AG09309 (cell line): ENCODE data around the gene BBS10.

Experiments
- DNase-seq: peaks from one replicate; pipeline ENCODE4 v3.0.0-alpha.2; 2010; ENCODE audit warnings: low read depth
- H3K4me3 ChIP-seq: 2 replicates; pipeline ENCODE4 v1.5.1; 2011; ENCODE audit warnings: mild to moderate bottlenecking, low read depth, low read length, moderate library complexity; ENCODE audit not compliant: control insufficient read depth
- TF ChIP-seq, protein P1 (sequence below): IDR thresholded peaks from 2 replicates; pipeline ENCODE4 v1.5.1; 2011; ENCODE audit warnings: mild to moderate bottlenecking, low read depth, low read length, inconsistent platforms; ENCODE audit not compliant: insufficient read depth, control insufficient read depth; ENCODE audit errors: missing control alignments

BBS10 gene

DNA sequence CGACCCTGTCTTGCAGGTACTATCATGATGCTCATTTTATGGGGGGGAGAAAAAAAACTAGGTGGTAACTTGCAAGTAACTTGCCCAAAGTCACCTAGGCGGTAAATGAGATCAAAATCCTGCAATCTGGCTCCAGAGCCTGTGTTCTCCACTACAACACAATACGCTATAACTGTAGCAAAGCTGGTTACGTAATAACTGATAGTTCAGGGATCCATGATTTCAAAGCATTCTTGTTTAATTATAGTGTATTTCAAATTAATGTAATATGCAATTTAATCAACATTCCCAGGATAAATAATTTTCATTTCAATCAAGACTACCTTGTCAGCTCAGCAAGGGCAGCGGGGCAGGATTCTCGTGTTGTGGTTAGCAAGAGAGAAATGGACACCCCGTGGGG is 31.7 kb downstream of the BBS10 start:
- no peak for DNase-seq
- TF ChIP-seq, protein P1, sequence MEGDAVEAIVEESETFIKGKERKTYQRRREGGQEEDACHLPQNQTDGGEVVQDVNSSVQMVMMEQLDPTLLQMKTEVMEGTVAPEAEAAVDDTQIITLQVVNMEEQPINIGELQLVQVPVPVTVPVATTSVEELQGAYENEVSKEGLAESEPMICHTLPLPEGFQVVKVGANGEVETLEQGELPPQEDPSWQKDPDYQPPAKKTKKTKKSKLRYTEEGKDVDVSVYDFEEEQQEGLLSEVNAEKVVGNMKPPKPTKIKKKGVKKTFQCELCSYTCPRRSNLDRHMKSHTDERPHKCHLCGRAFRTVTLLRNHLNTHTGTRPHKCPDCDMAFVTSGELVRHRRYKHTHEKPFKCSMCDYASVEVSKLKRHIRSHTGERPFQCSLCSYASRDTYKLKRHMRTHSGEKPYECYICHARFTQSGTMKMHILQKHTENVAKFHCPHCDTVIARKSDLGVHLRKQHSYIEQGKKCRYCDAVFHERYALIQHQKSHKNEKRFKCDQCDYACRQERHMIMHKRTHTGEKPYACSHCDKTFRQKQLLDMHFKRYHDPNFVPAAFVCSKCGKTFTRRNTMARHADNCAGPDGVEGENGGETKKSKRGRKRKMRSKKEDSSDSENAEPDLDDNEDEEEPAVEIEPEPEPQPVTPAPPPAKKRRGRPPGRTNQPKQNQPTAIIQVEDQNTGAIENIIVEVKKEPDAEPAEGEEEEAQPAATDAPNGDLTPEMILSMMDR = no peak
- H3K4me3 ChIP-seq = no peak overlapping the region

DNA sequence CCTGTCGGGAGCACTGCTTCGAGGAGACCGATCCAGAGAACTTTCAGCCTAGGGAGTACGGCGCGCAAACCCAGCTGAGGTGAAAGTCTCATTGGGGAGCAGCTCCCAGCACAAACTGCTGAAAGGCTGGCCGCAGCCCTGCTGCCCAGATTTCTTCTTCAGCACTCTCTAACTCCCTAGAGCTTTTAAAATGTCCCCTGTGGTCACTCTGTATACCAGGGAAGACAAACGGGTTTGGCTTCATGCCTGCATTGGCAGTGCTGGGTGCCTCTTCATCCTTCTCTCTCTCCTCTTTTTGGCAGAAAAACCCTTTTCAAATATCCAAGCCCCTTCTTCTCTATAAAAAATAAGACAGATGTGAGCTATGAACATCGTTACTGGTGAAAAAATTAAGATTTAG is 34.9 kb downstream of the BBS10 start:
- no peak for DNase-seq
- no peak overlapping the region for H3K4me3 ChIP-seq
- TF ChIP-seq, protein P1 = no peak

DNA sequence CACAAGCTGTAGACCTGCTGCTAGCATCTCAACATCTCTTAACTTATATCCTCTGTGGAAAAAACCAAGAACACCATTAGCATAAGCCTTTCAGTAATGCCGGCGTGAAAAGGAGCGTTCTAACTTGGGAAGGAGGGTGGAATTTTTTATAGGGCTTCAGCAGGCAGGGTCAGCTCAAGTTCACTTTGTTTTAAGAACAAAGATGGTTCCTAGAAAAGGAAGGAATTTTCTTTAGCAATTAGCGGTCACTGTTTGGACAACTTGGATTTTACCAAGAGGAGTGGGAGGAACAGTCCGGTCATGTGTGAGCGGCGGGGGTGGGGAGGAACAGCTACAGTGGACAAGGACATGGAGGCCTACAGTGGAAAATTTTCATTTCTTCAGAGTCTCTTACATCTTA is 35.9 kb downstream of the BBS10 start:
- DNase-seq = no peak
- H3K4me3 ChIP-seq = no peak overlapping the region
- TF ChIP-seq, protein P1 = no peak

DNA sequence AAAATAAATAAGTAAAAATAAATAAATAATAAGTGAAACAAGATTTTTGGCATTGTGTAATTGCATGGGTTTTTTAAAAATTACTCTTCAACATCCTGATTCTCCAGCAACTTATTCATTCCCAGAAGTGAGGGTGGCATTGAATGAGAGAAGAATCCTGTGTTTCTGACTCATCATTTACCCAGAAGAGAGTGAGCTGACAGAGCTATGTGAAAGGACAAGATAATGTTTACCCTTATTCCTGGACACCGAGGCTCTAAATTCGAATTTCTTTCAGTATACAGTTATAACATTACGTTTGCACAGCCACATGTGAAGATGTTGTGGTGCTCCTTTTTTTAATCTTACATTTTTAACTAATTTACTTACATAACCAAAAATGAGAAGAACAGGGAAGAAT is 36.4 kb downstream of the BBS10 start:
- TF ChIP-seq, protein P1 = no peak
- DNase-seq = no peak
- no peak overlapping the region for H3K4me3 ChIP-seq

DNA sequence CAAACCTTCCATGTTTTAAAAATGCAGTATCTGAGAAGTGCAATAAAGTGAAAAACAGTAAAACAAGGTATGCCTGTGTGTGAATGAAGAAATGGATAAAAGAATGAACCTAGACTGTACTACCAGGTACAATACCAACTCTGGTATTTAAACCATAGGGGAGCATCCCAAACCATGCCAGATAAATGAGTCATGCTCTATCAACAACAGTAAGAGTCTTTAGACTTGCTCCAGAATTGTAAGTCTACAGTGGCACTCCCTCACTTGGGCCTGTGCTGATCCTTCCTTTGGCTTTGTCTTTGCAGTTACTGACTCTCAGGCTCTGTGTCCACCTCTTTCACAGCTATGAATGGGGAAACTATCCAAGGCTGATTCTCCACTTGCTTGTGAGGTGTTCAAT is 38.1 kb downstream of the BBS10 start:
- no peak overlapping the region for H3K4me3 ChIP-seq
- no peak for DNase-seq
- TF ChIP-seq, protein P1 = no peak

DNA sequence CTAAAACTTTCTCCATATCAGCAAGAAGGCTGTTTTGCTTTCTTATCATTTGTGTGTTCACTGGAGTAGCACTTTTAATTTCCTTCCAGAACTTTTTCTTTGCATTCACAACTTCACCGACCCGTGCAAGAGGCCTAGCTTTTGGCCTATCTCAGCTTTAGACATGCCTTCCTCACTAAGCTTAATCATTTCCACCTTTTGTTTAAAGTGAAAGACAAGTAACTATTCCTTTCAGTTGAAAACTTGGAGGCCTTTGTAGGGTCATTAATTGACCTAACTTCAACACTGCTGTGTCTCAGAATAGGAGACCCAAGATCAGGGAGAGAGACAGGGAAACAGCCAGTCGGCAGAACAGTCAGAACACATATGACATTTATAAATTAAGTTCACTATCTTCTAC is 39.3 kb downstream of the BBS10 start:
- DNase-seq = no peak
- TF ChIP-seq, protein P1 = no peak
- no peak overlapping the region for H3K4me3 ChIP-seq

DNA sequence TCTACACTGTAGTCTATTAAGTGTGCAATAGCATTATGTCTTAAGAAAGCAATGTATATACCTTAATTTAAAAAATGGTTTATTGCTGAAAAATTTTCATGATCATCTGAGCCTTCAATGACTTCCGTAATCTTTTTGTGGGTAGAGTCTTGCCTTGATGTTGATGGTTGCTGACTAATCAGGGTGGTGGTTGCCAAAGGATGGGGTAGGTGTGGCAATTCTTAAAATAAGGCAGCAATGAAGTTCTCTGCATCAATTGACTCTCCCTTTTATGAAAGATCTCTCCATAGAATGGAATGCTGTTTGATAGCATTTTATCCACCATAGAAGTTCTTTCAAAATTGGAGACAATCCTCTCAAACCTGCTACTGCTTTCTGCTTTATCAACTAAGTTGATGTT is 41.1 kb downstream of the BBS10 start:
- H3K4me3 ChIP-seq = no peak overlapping the region
- no peak for DNase-seq
- TF ChIP-seq, protein P1 = no peak
